ENCODE measurements around the gene MCUR1.
"Not testable (repeated sequence)": the region's sequence is repeated elsewhere in the genome, so short reads cannot be mapped to it uniquely, and the experiment has no call there.

The MCUR1 gene

GRCh38 chr6:13828656-13829301 is 14.4 kb upstream of the MCUR1 start:
- not testable (repeated sequence) for DNase-seq

GRCh38 chr6:13827032-13827431 is 12.7 kb upstream of the MCUR1 start:
- no peak for DNase-seq

- DNase-seq: no peak
Observed at GRCh38 chr6:13825871-13826270, 11.5 kb upstream of the MCUR1 start.

GRCh38 chr6:13818341-13818740 is 4.0 kb upstream of the MCUR1 start:
- no peak for DNase-seq

GRCh38 chr6:13814938-13815575 is 700 bp upstream of the MCUR1 start:
- no peak for DNase-seq

GRCh38 chr6:13813621-13814175 is 659 bp downstream of the MCUR1 start:
- DNase-seq: peak; percentile 55 to 65

- DNase-seq: peak in 1 of 2 experiments; percentile 7
Observed at GRCh38 chr6:13813026-13813425, 1.3 kb downstream of the MCUR1 start.

- DNase-seq: no peak
Observed at GRCh38 chr6:13812359-13812642, 2.1 kb downstream of the MCUR1 start.

- no peak for DNase-seq
Observed at GRCh38 chr6:13811627-13812358, 2.6 kb downstream of the MCUR1 start.

- no peak for DNase-seq
Observed at GRCh38 chr6:13810688-13811446, 3.5 kb downstream of the MCUR1 start.

GRCh38 chr6:13808801-13809200 is 5.6 kb downstream of the MCUR1 start:
- no peak for DNase-seq

- no peak for DNase-seq
Observed at GRCh38 chr6:13807696-13808095, 6.7 kb downstream of the MCUR1 start.

GRCh38 chr6:13803581-13803980 is 10.8 kb downstream of the MCUR1 start:
- no peak for DNase-seq

GRCh38 chr6:13800615-13801014 is 13.7 kb downstream of the MCUR1 start:
- DNase-seq: no peak

GRCh38 chr6:13796781-13797180 is 17.6 kb downstream of the MCUR1 start:
- no peak for DNase-seq

- peak; percentile 53 to 73 for DNase-seq
Observed at GRCh38 chr6:13795041-13795750, 19.2 kb downstream of the MCUR1 start.

- no peak for DNase-seq
Observed at GRCh38 chr6:13794184-13794583, 20.2 kb downstream of the MCUR1 start.

- no peak for DNase-seq
Observed at GRCh38 chr6:13789746-13790145, 24.6 kb downstream of the MCUR1 start.

- DNase-seq: no peak
Observed at GRCh38 chr6:13788820-13789219, 25.5 kb downstream of the MCUR1 start.

- no peak for DNase-seq
Observed at GRCh38 chr6:13787137-13787536, 27.2 kb downstream of the MCUR1 start.

- DNase-seq: not testable (repeated sequence)
Observed at GRCh38 chr6:13780162-13780561, 34.2 kb downstream of the MCUR1 start.

- DNase-seq: no peak
Observed at GRCh38 chr6:13778028-13778427, 36.3 kb downstream of the MCUR1 start.

- DNase-seq: no peak
Observed at GRCh38 chr6:13776602-13777001, 37.8 kb downstream of the MCUR1 start.
